GM12865 (cell line): ENCODE data around the gene SPTLC1.

ENCODE experiments used
- DNase-seq: peaks from one replicate; pipeline ENCODE4 v3.0.0; 2010; ENCODE audit warnings: low read depth
- H3K4me3 ChIP-seq: 2 replicates; pipeline ENCODE4 v1.5.1; 2011; ENCODE audit warnings: mild to moderate bottlenecking, low read depth, low read length, control low read depth
- TF ChIP-seq, protein P1 (sequence below): IDR thresholded peaks from 2 replicates; pipeline ENCODE4 v1.5.1; 2011; ENCODE audit warnings: low read length, control low read depth, low read depth, inconsistent platforms; ENCODE audit not compliant: insufficient read depth; ENCODE audit errors: missing control alignments

Gene SPTLC1

GRCh38 chr9:92055624-92056023 is 59.6 kb downstream of the SPTLC1 start:
- no peak for DNase-seq

GRCh38 chr9:92048924-92049625 is 66.1 kb downstream of the SPTLC1 start:
- no peak overlapping the region for H3K4me3 ChIP-seq
- TF ChIP-seq, protein P1, sequence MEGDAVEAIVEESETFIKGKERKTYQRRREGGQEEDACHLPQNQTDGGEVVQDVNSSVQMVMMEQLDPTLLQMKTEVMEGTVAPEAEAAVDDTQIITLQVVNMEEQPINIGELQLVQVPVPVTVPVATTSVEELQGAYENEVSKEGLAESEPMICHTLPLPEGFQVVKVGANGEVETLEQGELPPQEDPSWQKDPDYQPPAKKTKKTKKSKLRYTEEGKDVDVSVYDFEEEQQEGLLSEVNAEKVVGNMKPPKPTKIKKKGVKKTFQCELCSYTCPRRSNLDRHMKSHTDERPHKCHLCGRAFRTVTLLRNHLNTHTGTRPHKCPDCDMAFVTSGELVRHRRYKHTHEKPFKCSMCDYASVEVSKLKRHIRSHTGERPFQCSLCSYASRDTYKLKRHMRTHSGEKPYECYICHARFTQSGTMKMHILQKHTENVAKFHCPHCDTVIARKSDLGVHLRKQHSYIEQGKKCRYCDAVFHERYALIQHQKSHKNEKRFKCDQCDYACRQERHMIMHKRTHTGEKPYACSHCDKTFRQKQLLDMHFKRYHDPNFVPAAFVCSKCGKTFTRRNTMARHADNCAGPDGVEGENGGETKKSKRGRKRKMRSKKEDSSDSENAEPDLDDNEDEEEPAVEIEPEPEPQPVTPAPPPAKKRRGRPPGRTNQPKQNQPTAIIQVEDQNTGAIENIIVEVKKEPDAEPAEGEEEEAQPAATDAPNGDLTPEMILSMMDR = no peak
- DNase-seq = no peak

More at GRCh38 chr9:92055624-92056023, 59.6 kb downstream of the SPTLC1 start:
- no peak overlapping the region for H3K4me3 ChIP-seq
- TF ChIP-seq, protein P1 = no peak

DNA sequence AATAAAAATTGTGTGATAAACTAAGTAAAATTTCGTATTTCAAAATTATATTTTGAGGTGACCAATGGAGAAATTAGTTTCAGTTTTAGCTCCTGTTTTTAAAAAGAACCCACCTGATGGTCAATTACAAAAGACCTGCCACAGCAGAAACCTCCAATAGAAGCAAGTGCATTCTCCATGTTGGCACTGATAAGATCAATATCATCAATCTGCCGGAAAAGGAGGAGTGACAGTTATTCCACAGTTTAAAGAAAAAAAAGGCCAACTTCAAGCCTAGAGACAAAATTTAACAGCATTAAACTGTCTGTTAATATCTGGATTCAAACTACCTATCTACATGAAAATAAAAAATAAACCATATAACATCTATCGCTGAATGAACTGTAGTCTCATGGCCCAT is 67.7 kb downstream of the SPTLC1 start:
- TF ChIP-seq, protein P1 = no peak
- no peak for DNase-seq
- H3K4me3 ChIP-seq = no peak overlapping the region

DNA sequence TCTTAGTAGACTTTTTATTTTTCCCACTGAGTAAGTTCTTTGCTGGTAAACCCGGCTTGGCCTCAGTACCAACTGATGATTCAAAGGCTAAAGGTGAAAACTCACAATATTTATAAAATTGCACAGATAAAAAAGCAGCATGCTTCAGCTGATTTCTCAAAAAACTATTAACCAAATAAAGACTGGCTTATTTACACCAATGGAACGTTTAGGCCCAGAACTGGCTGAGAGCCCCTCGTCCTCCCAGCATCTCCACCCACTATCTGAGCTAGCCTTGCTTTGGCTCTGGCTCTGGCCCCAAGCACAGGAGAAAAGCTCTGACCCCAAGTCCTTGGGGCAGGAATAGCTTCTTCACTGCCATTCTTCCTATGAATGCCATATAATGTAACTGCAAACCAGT is 68.5 kb downstream of the SPTLC1 start:
- TF ChIP-seq, protein P1 = no peak
- no peak overlapping the region for H3K4me3 ChIP-seq
- no peak for DNase-seq

GRCh38 chr9:92044936-92045335 is 70.3 kb downstream of the SPTLC1 start:
- TF ChIP-seq, protein P1 = no peak
- H3K4me3 ChIP-seq = no peak overlapping the region
- DNase-seq = no peak

GRCh38 chr9:92043002-92043401 is 72.2 kb downstream of the SPTLC1 start:
- no peak overlapping the region for H3K4me3 ChIP-seq
- no peak for DNase-seq
- TF ChIP-seq, protein P1 = no peak

- TF ChIP-seq, protein P1 = no peak
- no peak for DNase-seq
- no peak overlapping the region for H3K4me3 ChIP-seq
Measured at GRCh38 chr9:92042260-92042659, 73.0 kb downstream of the SPTLC1 start.
